H9 (cell line): ENCODE results near the gene MZF1. TPM values are rescaled to one million over a fixed set of nuclear protein-coding genes. Genes with fewer than 3 reads are reported as not detected.
"Not testable (repeated sequence)": the region's sequence is repeated elsewhere in the genome, so short reads cannot be mapped to it uniquely, and the experiment has no call there.

Source experiments
- DNase-seq: peaks from one replicate; pipeline ENCODE4 v3.0.0-alpha.2; 2017
- H2AFZ ChIP-seq: one replicate; pipeline ENCODE4 v1.6.1; 2013; ENCODE audit warnings: mild to moderate bottlenecking, low read length, control low read depth, moderate library complexity
- H2AK5ac ChIP-seq: 2 replicates; pipeline ENCODE4 v1.6.1; 2013; ENCODE audit warnings: low read length, control low read depth, mixed read lengths; ENCODE audit not compliant: insufficient read length
- H2BK120ac ChIP-seq: one replicate; pipeline ENCODE4 v1.6.1; 2013; ENCODE audit warnings: low read depth, mild to moderate bottlenecking, low read length, control low read depth, inconsistent platforms; ENCODE audit not compliant: poor library complexity, severe bottlenecking
- H2BK12ac ChIP-seq: 2 replicates; pipeline ENCODE4 v1.6.1; 2013; ENCODE audit warnings: low read length, control low read depth, mixed read lengths, low read depth; ENCODE audit not compliant: insufficient read length
- H2BK15ac ChIP-seq: 2 replicates; pipeline ENCODE4 v1.6.1; 2013; ENCODE audit warnings: low read depth, low read length, control low read depth
- H2BK20ac ChIP-seq: one replicate; pipeline ENCODE4 v1.6.1; 2013; ENCODE audit warnings: low read depth, mild to moderate bottlenecking, low read length, control low read depth, inconsistent platforms; ENCODE audit not compliant: poor library complexity, severe bottlenecking
- H2BK5ac ChIP-seq: 2 replicates; pipeline ENCODE4 v1.6.1; 2013; ENCODE audit warnings: low read length, control low read depth, mixed read lengths; ENCODE audit not compliant: insufficient read length
- H3K14ac ChIP-seq: 2 replicates; pipeline ENCODE4 v1.6.1; 2013; ENCODE audit warnings: low read length, control low read depth; ENCODE audit not compliant: insufficient read depth
- H3K18ac ChIP-seq: 2 replicates; pipeline ENCODE4 v1.6.1; 2013; ENCODE audit warnings: low read depth, mild to moderate bottlenecking, mixed read lengths, low read length, control low read depth; ENCODE audit not compliant: insufficient read length
- H3K23ac ChIP-seq: 2 replicates; pipeline ENCODE4 v1.6.1; 2013; ENCODE audit warnings: low read length, control low read depth, mixed read lengths, low read depth; ENCODE audit not compliant: insufficient read length
- H3K23me2 ChIP-seq: 2 replicates; pipeline ENCODE4 v1.6.1; 2013; ENCODE audit warnings: low read depth, mild to moderate bottlenecking, mixed read lengths, low read length, control low read depth; ENCODE audit not compliant: insufficient read length, poor library complexity, severe bottlenecking
- H3K27ac ChIP-seq: 2 replicates; pipeline ENCODE4 v1.5.1; 2013; ENCODE audit warnings: low read length, control low read depth, mixed read lengths, low read depth; ENCODE audit not compliant: insufficient read length
- H3K27me3 ChIP-seq: 2 replicates; pipeline ENCODE4 v1.6.1; 2013; ENCODE audit warnings: low read length, control low read depth, inconsistent platforms; ENCODE audit not compliant: insufficient read depth
- H3K4ac ChIP-seq: 2 replicates; pipeline ENCODE4 v1.6.1; 2013; ENCODE audit warnings: low read depth, mild to moderate bottlenecking, control low read depth, inconsistent platforms, low read length, moderate library complexity
- H3K4me1 ChIP-seq: 2 replicates; pipeline ENCODE4 v1.6.1; 2013; ENCODE audit warnings: low read length, control low read depth, inconsistent platforms; ENCODE audit not compliant: insufficient read depth
- H3K4me2 ChIP-seq: 2 replicates; pipeline ENCODE4 v1.6.1; 2013; ENCODE audit warnings: low read length, control low read depth, mixed read lengths; ENCODE audit not compliant: insufficient read length, insufficient read depth
- H3K56ac ChIP-seq: 2 replicates; pipeline ENCODE4 v1.6.1; 2013; ENCODE audit warnings: low read depth, mild to moderate bottlenecking, mixed read lengths, low read length, control low read depth; ENCODE audit not compliant: insufficient read length
- H3K79me1 ChIP-seq: 2 replicates; pipeline ENCODE4 v1.6.1; 2013; ENCODE audit warnings: low read depth, mild to moderate bottlenecking, moderate library complexity, low read length, control low read depth, inconsistent platforms; ENCODE audit not compliant: insufficient read depth, poor library complexity, severe bottlenecking
- H3K79me2 ChIP-seq: 2 replicates; pipeline ENCODE4 v1.6.1; 2013; ENCODE audit warnings: low read length, control low read depth, inconsistent platforms; ENCODE audit not compliant: insufficient read depth
- H3K9ac ChIP-seq: 2 replicates; pipeline ENCODE4 v1.6.1; 2013; ENCODE audit warnings: low read length, control low read depth, mixed read lengths; ENCODE audit not compliant: insufficient read length; ENCODE audit errors: extremely low read depth
- H3K9me3 ChIP-seq: one replicate; pipeline ENCODE4 v1.6.1; 2013; ENCODE audit warnings: low read depth, low read length, inconsistent platforms; ENCODE audit not compliant: control insufficient read depth
- H3T11ph ChIP-seq: one replicate; pipeline ENCODE4 v1.6.1; 2013; ENCODE audit warnings: mild to moderate bottlenecking, low read length, control low read depth, inconsistent platforms
- H4K20me1 ChIP-seq: one replicate; pipeline ENCODE4 v1.6.1; 2013; ENCODE audit not compliant: control insufficient read depth, insufficient read length, insufficient read depth
- H4K5ac ChIP-seq: 2 replicates; pipeline ENCODE4 v1.6.1; 2013; ENCODE audit warnings: low read depth, mild to moderate bottlenecking, mixed read lengths, low read length, control low read depth; ENCODE audit not compliant: insufficient read length
- H4K8ac ChIP-seq: replicated peaks from 2 replicates; pipeline ENCODE4 v1.6.1; 2013; ENCODE audit warnings: low read length, control low read depth, mixed read lengths, low read depth; ENCODE audit not compliant: insufficient read length
- H4K91ac ChIP-seq: 2 replicates; pipeline ENCODE4 v1.6.1; 2013; ENCODE audit warnings: low read depth, mild to moderate bottlenecking, moderate library complexity, mixed read lengths, low read length, control low read depth; ENCODE audit not compliant: insufficient read length
- H3K27ac Mint-ChIP-seq, 3 experiments: 2 replicates in 2 of 3; 3 replicates in 1 of 3; pipeline ENCODE4 v1.8.0; 2020 to 2021; ENCODE audit warnings: mixed read lengths in 3 of 3, mild to moderate bottlenecking in 1 of 3, moderate library complexity in 1 of 3
- H3K27me3 Mint-ChIP-seq: 2 replicates; pipeline ENCODE4 v1.8.0; 2021; ENCODE audit warnings: low read depth, mild to moderate bottlenecking, moderate library complexity, mixed read lengths
- H3K36me3 Mint-ChIP-seq, 3 experiments: 2 replicates in 2 of 3; 3 replicates in 1 of 3; pipeline ENCODE4 v1.8.0; 2020 to 2021; ENCODE audit warnings: low read depth in 3 of 3, mixed read lengths in 3 of 3; ENCODE audit not compliant: insufficient read depth in 1 of 3
- H3K4me1 Mint-ChIP-seq, 2 experiments: 2 replicates each; pipeline ENCODE4 v1.8.0; 2020; ENCODE audit warnings: mixed read lengths in 2 of 2
- H3K4me3 Mint-ChIP-seq, 2 experiments: 2 replicates in 1 of 2; 3 replicates in 1 of 2; pipeline ENCODE4 v1.8.0; 2020 to 2021; ENCODE audit warnings: mild to moderate bottlenecking in 2 of 2, mixed read lengths in 2 of 2, moderate library complexity in 1 of 2
- H3K9me3 Mint-ChIP-seq, 2 experiments: 2 replicates in 1 of 2; 3 replicates in 1 of 2; pipeline ENCODE4 v1.8.0; 2020; ENCODE audit warnings: mild to moderate bottlenecking in 2 of 2, mixed read lengths in 2 of 2, moderate library complexity in 1 of 2
- CTCF ChIP-seq: fragments of 200-600 bp; sonication (generic); conservative IDR thresholded peaks from 3 replicates; pipeline ENCODE4 v1.8.0; 2021; ENCODE audit warnings: antibody characterized with exemption, mild to moderate bottlenecking
- WGBS: extraction: QIAGEN DNeasy Blood & Tissue Kit; methylation state at CpG from one replicate; pipeline ENCODE4 v1.1.7; 2013; ENCODE audit warnings: missing lambda C conversion rate, low lambda C conversion rate, mixed read lengths; ENCODE audit not compliant: insufficient read length; ENCODE audit errors: extremely low coverage; 5-methylcytosine and 5-hydroxymethylcytosine counted together
- total RNA-seq: library from RNA; stranded (reverse); gene quantifications from 2 replicates; pipeline ENCODE4 v1.2.1, GENCODE V29; 2021

The MZF1 gene
- total RNA-seq, 1 experiment from 2014 or later, result 23.6 TPM

- no peak for DNase-seq
- Histone ChIP-seq H2BK12ac (no peak overlapping the region), H3K14ac (no peak overlapping the region), H4K91ac (no peak overlapping the region), H3K56ac (no peak overlapping the region), H3K4ac (no peak overlapping the region), H3K27me3 (no peaks in the 10 kb centered on the region), H2BK20ac (no peak overlapping the region), H4K8ac (no peak overlapping the region), H2BK5ac (no peak overlapping the region), H3K79me2 (no peaks in the 10 kb centered on the region), H2AFZ (no peak overlapping the region), H3K4me2 (no peak overlapping the region), H4K5ac (no peak overlapping the region), H3K23ac (no peak overlapping the region), H4K20me1 (no peaks in the 10 kb centered on the region), H3K9me3 (no peaks in the 10 kb centered on the region), H2AK5ac (no peak overlapping the region), H3K27ac (no peak overlapping the region), H3K18ac (no peak overlapping the region), H2BK120ac (no peak overlapping the region), H3K79me1 (no peaks in the 10 kb centered on the region), H2BK15ac (no peak overlapping the region), H3T11ph (no peak overlapping the region), H3K23me2 (peaks cover 9% of the 10 kb centered on the region), H3K9ac (no peak overlapping the region), H3K4me1 (no peaks in the 10 kb centered on the region; the same call in 1 of the 2 replicates)
- H3K27me3 Mint-ChIP-seq, result peaks cover 2% of the 10 kb centered on the region; the same call in 1 of the 2 replicates
- no peaks in the 10 kb centered on the region; a peak in 2 of 5 replicates for H3K9me3 Mint-ChIP-seq
- H3K27ac Mint-ChIP-seq, result peak overlapping the region in 2 of 3 experiments; percentile 55 to 56; a peak in 1 of 7 replicates
- WGBS, result no CpG with 5 or more reads among the region's 11 CpGs
- peaks cover 12 to 18% (median 14%) of the 10 kb centered on the region in 3 experiments for H3K36me3 Mint-ChIP-seq
- TF ChIP-seq CTCF, result no peak
- H3K4me3 Mint-ChIP-seq, result no peak overlapping the region; a peak in 1 of 5 replicates
- H3K4me1 Mint-ChIP-seq, result peaks cover 16 to 27% of the 10 kb centered on the region in 2 experiments
These were observed 5.1 kb upstream of the MZF1 start for GRCh38 chr19:58578012-58578925.

GRCh38 chr19:58577581-58577980 is 4.4 kb upstream of the MZF1 start:
- H3T11ph ChIP-seq, H3K14ac ChIP-seq, H3K79me1 ChIP-seq, H3K79me2 ChIP-seq, H4K8ac ChIP-seq, H2AFZ ChIP-seq, DNase-seq, H3K4me3 Mint-ChIP-seq, H3K23me2 ChIP-seq, H3K4ac ChIP-seq, H3K23ac ChIP-seq, H3K9me3 Mint-ChIP-seq, H3K56ac ChIP-seq, H4K5ac ChIP-seq, H2BK5ac ChIP-seq, H2BK12ac ChIP-seq, H3K27ac ChIP-seq, H2BK15ac ChIP-seq, H3K27ac Mint-ChIP-seq, H4K20me1 ChIP-seq, H2BK20ac ChIP-seq, H3K4me2 ChIP-seq, H2AK5ac ChIP-seq, H3K9me3 ChIP-seq, H2BK120ac ChIP-seq, H3K4me1 ChIP-seq, H3K9ac ChIP-seq, H4K91ac ChIP-seq, H3K27me3 Mint-ChIP-seq, H3K27me3 ChIP-seq, H3K18ac ChIP-seq: not testable (repeated sequence)
- Mint-ChIP-seq H3K4me1 (peaks cover 16 to 27% of the 10 kb centered on the region in 2 experiments), H3K36me3 (peaks cover 6 to 11% (median 7%) of the 10 kb centered on the region in 3 experiments)
- WGBS, result no CpG with 5 or more reads among the region's 2 CpGs
